MM.1S (cell line): ENCODE measurements around the gene MALRD1.

Source experiments
- DNase-seq: peaks from one replicate; pipeline ENCODE4 v3.0.0-alpha.2; 2015
- H2AFZ ChIP-seq: fragments of 300-600 bp; sonication (generic); 2 replicates; pipeline ENCODE4 v1.6.0; 2016; ENCODE audit warnings: antibody characterized with exemption, low read length
- H3F3A ChIP-seq: fragments of 300-600 bp; sonication (generic); 2 replicates; pipeline ENCODE4 v1.6.1; 2016; ENCODE audit warnings: mild to moderate bottlenecking, antibody characterized with exemption, low read length, moderate library complexity, mixed read lengths; ENCODE audit not compliant: insufficient read depth
- H3K27ac ChIP-seq: fragments of 300-600 bp; sonication (generic); 2 replicates; pipeline ENCODE4 v1.5.1; 2016; ENCODE audit warnings: mild to moderate bottlenecking, low read length
- H3K27me3 ChIP-seq: fragments of 300-600 bp; sonication (generic); replicated peaks from 2 replicates; pipeline ENCODE4 v1.6.0; 2016; ENCODE audit warnings: low read length; ENCODE audit not compliant: insufficient read depth
- H3K36me3 ChIP-seq: fragments of 300-600 bp; sonication (generic); replicated peaks from 2 replicates; pipeline ENCODE4 v1.6.1; 2016; ENCODE audit warnings: mild to moderate bottlenecking, low read length, mixed read lengths; ENCODE audit not compliant: insufficient read depth
- H3K4me1 ChIP-seq: fragments of 300-600 bp; sonication (generic); 2 replicates; pipeline ENCODE4 v1.6.1; 2016; ENCODE audit warnings: low read length, mixed read lengths
- H3K4me2 ChIP-seq: fragments of 300-600 bp; sonication (generic); 2 replicates; pipeline ENCODE4 v1.6.0; 2016; ENCODE audit warnings: low read depth, low read length
- H3K4me3 ChIP-seq: fragments of 300-600 bp; sonication (generic); 2 replicates; pipeline ENCODE4 v1.5.1; 2016; ENCODE audit warnings: low read length, mixed read lengths
- H3K79me2 ChIP-seq: fragments of 300-600 bp; sonication (generic); 2 replicates; pipeline ENCODE4 v1.6.1; 2016; ENCODE audit warnings: mixed run types, low read length, mixed read lengths
- H3K9ac ChIP-seq: fragments of 300-600 bp; sonication (generic); 2 replicates; pipeline ENCODE4 v1.6.1; 2016; ENCODE audit warnings: low read length, mixed read lengths
- H3K9me2 ChIP-seq: fragments of 300-600 bp; sonication (generic); replicated peaks from 2 replicates; pipeline ENCODE4 v1.6.1; 2016; ENCODE audit warnings: mild to moderate bottlenecking, low read length, mixed read lengths; ENCODE audit not compliant: insufficient read depth
- H3K9me3 ChIP-seq: fragments of 300-600 bp; sonication (generic); replicated peaks from 2 replicates; pipeline ENCODE4 v1.6.1; 2016; ENCODE audit warnings: mild to moderate bottlenecking, low read length, mixed read lengths; ENCODE audit not compliant: insufficient read depth
- H4K20me1 ChIP-seq: fragments of 300-600 bp; sonication (generic); 2 replicates; pipeline ENCODE4 v1.6.1; 2016; ENCODE audit warnings: mild to moderate bottlenecking, low read length, moderate library complexity, mixed read lengths; ENCODE audit not compliant: insufficient read depth
- EZH2 ChIP-seq: fragments of 300-600 bp; sonication (generic); optimal IDR thresholded peaks from 2 replicates; pipeline ENCODE3; 2017; ENCODE audit warnings: low read depth, mild to moderate bottlenecking, antibody characterized with exemption, low read length, mixed read lengths
- EZH2phosphoT487 ChIP-seq: fragments of 300-600 bp; sonication (generic); IDR thresholded peaks from 2 replicates; pipeline ENCODE4 v1.6.1; 2018; ENCODE audit warnings: antibody characterized with exemption, low read length
- TF ChIP-seq, protein P1 (sequence below): fragments of 300-600 bp; sonication (generic); IDR thresholded peaks from 2 replicates; pipeline ENCODE4 v1.5.1; 2016; ENCODE audit warnings: antibody characterized with exemption, low read length, mixed read lengths

The MALRD1 gene

DNA sequence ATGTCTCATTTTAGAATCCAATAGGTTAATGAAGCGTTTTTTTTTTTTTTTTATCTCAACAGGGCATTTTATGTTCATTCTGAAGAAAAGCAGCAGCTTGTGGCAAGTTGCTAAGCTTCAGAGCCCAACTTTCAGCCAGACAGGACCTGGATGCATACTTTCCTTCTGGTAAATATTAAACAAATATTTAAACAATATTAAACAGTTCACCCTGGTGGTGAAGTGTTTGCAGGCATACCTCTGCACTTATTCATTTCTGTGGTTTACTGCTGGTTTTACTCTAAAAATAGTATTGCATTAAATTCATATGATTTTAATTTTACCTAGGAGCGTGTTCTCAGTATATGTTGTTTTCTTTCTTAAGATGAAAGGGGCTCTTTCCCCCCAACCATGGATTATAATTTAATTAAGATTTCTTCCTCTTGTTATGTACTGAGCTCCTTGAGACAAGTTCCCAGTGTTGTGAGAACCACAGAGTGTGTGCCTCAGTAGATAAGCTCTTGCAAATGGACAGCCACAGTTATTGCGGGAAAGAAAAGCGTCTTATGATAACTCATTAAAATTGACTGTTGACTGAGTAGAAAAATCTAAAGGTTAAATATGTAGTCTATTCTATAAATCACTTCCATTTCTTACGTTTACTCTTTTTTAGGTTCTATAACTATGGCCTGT lies 155.8 kb downstream of the MALRD1 start:
- Histone ChIP-seq H4K20me1 (no peaks in the 10 kb centered on the region), H3K4me1 (no peaks in the 10 kb centered on the region), H3K4me2 (no peak overlapping the region), H3K79me2 (no peaks in the 10 kb centered on the region), H3K27ac (no peak overlapping the region), H3F3A (no peaks in the 10 kb centered on the region), H3K27me3 (no peaks in the 10 kb centered on the region), H3K9me3 (no peaks in the 10 kb centered on the region), H2AFZ (no peak overlapping the region), H3K36me3 (no peaks in the 10 kb centered on the region), H3K4me3 (no peak overlapping the region), H3K9ac (no peak overlapping the region), H3K9me2 (no peaks in the 10 kb centered on the region)
- no peak for DNase-seq
- TF ChIP-seq EZH2phosphoT487: no peak
- no peak for TF ChIP-seq EZH2
- TF ChIP-seq, protein P1, sequence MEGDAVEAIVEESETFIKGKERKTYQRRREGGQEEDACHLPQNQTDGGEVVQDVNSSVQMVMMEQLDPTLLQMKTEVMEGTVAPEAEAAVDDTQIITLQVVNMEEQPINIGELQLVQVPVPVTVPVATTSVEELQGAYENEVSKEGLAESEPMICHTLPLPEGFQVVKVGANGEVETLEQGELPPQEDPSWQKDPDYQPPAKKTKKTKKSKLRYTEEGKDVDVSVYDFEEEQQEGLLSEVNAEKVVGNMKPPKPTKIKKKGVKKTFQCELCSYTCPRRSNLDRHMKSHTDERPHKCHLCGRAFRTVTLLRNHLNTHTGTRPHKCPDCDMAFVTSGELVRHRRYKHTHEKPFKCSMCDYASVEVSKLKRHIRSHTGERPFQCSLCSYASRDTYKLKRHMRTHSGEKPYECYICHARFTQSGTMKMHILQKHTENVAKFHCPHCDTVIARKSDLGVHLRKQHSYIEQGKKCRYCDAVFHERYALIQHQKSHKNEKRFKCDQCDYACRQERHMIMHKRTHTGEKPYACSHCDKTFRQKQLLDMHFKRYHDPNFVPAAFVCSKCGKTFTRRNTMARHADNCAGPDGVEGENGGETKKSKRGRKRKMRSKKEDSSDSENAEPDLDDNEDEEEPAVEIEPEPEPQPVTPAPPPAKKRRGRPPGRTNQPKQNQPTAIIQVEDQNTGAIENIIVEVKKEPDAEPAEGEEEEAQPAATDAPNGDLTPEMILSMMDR: no peak

DNA sequence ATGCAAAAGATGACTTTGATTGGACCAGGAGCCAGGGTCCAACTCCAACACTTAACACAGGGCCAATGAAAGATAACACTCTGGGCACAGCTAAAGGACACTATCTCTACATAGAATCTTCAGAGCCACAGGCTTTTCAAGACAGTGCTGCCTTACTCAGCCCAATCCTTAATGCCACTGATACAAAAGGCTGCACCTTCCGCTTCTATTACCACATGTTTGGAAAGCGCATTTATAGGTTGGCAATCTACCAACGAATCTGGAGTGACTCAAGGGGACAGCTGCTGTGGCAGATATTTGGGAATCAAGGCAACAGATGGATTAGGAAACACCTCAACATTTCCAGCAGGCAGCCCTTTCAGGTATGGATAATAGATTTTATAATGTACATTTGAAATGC lies 160.7 kb downstream of the MALRD1 start:
- Histone ChIP-seq H3F3A (no peaks in the 10 kb centered on the region), H3K4me3 (no peak overlapping the region), H3K27me3 (no peaks in the 10 kb centered on the region), H3K36me3 (no peaks in the 10 kb centered on the region), H3K9me2 (no peaks in the 10 kb centered on the region), H3K9ac (no peak overlapping the region), H3K4me2 (no peak overlapping the region), H3K9me3 (no peaks in the 10 kb centered on the region), H2AFZ (no peak overlapping the region), H4K20me1 (no peaks in the 10 kb centered on the region), H3K27ac (no peak overlapping the region), H3K4me1 (no peaks in the 10 kb centered on the region), H3K79me2 (no peaks in the 10 kb centered on the region)
- TF ChIP-seq, protein P1: no peak
- TF ChIP-seq EZH2 (no peak), EZH2phosphoT487 (no peak)
- no peak for DNase-seq

DNA sequence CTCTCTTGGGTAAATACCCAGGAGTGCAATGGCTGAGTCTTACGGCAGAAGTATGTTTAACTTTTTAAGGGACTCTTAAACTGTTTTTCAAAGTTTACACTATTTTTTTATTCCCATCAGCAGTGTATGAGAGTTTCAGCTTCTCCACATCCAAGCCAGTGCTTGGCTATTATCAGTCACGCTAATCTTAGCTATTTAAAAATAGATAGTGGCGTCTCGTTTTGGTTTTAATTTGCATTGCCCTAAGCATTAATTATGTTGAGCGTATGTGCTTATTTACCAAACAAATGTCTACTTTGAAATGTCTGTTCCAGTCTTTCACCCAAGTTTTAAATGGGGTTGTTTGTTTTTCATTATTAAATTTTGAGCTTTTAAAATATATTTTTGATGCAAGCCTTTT lies 164.0 kb downstream of the MALRD1 start:
- DNase-seq: no peak
- Histone ChIP-seq H3K4me1 (no peaks in the 10 kb centered on the region), H3K9me3 (no peaks in the 10 kb centered on the region), H3K4me2 (no peak overlapping the region), H3K9ac (no peak overlapping the region), H3K27me3 (no peaks in the 10 kb centered on the region), H4K20me1 (no peaks in the 10 kb centered on the region), H3F3A (no peaks in the 10 kb centered on the region), H3K79me2 (no peaks in the 10 kb centered on the region), H3K4me3 (no peak overlapping the region), H2AFZ (no peak overlapping the region), H3K27ac (no peak overlapping the region), H3K36me3 (no peaks in the 10 kb centered on the region), H3K9me2 (no peaks in the 10 kb centered on the region)
- no peak for TF ChIP-seq EZH2phosphoT487
- TF ChIP-seq EZH2: no peak
- TF ChIP-seq, protein P1: no peak
